ENCODE measurements around the gene LMX1B.
A peak's percentile ranks its signal among the peaks of the same experiment; 100 is the strongest.

Gene LMX1B

DNA sequence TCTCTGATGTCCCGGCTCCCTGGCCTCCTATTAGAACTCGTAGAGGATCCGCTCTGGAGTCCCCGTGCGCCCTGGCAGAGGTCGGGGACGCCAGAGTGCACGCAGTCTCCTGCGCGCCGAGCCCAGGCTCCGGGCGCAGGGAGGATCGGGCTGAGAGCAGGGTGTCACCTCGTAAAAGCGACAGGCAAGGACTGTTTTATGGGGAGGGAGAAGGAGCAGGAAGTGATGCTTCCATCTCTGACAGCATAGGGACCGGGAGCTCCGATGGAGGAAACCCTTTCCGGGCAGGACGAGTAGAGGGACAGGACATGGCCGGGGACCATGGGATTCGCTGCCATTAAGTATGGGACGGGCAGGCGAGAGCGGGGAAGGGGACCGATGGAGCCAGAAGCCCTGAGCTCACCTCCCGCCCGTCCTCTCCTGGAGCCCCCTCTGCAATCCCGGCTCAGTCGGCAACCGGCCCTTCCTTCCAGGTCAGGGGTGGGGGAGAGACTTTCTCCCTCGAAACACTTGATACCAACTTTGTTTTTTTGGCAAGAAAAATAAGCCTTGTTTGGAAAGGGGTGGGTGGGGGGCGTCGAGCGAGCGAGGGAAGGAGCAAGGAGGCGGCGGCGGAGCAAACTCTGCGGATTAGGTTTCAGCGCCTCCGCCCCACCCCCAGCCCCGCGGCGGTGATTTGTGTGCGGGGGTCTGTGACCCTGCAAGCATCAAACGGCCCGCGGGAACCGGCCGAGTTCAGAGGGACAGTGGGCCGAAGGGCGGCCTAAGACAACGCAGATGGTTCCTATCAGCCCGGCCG, 12.6 kb downstream of the LMX1B start:
- no peak for DNase-seq
- intact Hi-C loops (cut with DNase I), result no loop called here

DNA sequence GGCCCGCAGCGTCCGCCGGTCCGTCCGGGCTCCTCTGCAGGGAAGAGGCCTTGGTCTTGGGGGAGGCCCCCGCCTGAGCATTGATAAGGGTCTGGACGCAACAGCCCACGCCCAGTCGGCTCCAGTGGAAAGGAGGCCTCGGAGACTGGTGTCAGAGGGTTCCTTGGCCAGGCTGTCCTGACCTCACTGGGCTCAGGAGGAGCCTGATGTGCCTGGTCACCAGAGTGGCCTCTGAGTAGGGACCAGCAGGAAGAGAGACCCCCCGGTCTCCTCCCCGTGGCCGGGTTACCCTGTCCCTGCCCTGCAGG, 13.2 kb downstream of the LMX1B start:
- DNase-seq, result no peak
- intact Hi-C loops (cut with DNase I), result no loop called here

DNA sequence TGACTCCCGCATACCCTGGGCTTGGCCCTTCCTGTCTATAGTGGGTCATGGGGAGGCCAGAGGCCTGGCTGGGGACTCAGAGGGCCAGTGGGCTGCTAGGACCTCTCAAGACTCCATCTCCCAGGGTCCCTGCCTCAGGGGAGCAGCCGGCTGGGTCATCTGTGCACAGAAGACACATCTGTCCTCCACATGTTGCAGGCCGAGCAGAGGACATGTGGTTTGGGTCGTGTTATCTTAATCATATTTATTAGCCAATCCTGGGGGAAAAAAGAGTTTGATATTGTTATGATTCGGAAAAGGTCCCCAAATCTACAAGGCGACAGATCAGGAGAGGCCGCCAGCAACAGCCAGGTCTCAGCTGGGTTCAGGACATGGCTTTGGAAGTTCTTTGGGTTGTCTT, 14.4 kb downstream of the LMX1B start:
- intact Hi-C loops (cut with DNase I), result no loop called here
- DNase-seq, result no peak

DNA sequence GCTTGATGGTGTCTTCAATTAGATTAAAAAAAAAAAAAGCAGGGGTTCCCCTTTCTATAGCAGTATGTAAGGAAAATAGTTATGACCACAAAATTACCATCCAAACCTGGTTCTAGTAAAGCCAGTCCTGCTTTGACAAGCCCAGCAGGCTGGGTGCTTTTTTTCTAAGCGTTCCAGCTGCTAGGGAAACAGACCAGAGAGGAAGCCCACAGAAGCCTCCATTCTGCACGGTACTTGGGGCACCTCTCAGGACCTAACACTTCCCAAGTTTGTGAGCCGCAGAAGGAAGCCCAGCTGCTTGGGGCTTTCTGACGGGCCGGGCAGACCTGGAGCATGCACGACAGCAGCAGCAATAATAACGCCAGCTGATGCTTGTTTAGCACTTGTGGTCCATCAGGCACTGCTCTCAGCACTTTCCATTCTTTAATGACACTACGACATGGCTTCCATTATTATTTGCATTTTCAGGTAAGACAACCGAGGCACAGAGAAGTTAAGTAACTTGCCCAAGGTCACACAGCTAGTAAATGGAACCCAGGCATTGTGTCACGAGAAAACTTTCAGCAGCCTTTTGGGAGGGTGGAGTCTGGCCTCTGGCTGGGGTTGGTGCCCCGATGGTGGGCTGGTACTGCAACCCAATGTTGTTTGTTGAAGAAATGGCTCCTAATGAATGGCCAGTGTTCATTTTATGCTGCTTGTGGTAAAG, 15.4 kb downstream of the LMX1B start:
- no peak for DNase-seq
- intact Hi-C loops (cut with DNase I), result no loop called here

DNA sequence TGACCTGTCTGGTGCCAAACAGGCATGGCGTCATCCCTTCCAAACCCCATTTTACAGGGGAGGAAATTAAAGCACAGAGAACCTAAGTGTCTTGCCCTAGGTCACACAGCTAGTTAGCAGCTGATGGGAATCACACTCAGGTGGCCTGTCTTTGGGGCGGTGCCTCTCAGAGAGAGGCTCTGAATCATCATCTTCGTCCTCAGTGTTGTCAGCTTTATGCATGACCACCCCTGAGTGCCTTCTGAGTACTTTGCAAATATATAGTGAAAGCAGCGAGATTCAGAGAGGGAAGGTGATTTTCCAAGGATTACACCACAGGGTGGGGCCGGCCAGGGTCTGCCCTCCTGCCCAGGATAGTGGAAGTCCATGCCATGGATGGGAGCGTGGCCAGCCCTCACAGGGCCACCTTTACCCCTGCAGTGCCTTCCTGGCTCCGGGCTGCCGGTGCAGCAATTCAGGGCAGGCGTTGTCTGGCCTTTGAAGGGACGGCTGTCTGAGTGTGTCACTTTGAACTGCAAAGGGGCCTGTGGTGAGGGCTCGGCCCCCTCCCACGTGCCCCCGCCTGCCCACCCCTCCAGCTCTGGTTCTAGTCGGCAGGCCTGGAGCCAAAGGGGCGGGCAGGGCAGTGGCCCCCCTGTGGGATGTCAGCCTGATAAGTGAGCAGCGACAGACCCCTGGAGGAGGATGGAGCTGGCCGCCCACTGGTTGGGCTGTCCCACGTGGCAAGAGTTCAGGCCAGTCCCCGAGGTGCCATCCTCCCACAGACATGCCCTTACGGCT, 16.9 kb downstream of the LMX1B start:
- no peak for DNase-seq
- intact Hi-C loops (cut with DNase I), result no loop called here

DNA sequence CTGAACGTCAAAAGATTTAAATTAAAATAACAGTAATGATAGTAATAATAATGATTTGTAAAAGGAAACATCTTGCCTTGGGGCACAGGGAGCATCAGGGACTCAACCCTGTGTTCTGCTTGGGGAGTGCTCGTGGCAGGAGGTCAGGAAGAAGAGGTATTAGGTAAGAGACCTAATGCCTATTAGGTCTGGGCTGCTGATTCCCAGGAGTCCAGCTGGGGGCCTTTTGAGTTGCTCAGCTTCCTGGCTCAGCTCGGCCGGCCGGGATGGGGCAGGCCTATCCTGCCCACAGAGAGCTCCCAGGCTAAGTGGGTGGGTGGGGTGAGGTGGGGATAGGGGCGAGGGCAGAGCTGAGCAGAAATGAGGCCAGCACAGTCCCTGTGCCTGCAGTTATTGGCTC, 17.5 kb downstream of the LMX1B start:
- no peak for DNase-seq
- intact Hi-C loops (cut with DNase I), result no loop called here

DNA sequence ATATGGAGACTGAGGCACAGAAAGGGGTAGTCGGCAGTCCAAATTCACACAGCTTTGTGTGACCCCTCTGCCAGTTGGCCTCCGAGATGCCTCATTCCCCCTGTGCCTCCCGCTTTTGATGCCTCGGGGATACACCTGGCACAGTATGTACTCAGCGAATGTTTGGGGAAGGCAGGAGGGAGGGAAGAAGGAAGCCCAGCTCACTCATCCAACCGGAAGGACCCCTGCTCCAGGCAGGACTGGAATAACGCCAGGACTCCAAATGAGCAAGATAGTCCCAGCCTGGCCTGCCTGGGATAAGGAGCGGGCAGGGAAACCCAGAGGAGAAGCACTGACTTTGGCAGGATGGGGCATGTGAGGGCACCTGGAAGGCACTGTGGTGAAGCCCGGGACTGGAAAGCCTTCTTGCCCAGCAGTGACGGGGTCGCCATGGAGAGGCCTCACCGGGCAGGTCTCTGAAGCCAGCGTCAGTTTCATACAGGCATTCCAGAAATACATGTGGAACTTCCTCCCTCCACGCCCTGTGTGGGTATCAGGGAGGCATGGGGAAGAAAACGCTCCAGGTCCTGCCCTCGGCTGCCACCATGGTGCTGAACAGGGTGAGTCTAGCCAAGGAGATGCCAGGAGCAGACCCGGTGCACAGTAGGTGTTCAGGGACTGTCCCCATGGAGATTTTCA, 20.3 kb downstream of the LMX1B start:
- intact Hi-C loops (cut with DNase I), result no loop called here
- DNase-seq, result no peak

DNA sequence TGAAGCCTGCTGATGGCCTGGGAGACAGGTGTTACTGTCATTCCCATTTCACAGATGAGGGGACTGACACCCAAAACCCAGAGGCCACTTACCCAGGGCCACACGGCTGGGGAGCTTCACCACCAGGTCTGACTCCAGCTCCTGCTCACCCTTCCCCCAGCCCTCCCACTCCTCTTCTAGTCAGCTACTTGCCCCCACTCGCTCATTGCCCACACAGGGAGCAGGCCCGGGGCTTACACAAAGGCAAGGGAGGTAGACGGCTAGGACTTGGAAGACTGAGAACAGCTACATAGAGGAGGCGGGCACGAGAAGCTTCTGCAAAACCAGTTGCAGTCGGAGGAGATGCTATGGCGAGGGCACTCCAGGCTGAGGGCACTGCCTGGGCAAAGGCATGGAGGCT, 21.3 kb downstream of the LMX1B start:
- intact Hi-C loops (cut with DNase I), result no loop called here
- DNase-seq, result peak in 12 of 42 donors; percentile 11 to 57 (median 20)

DNA sequence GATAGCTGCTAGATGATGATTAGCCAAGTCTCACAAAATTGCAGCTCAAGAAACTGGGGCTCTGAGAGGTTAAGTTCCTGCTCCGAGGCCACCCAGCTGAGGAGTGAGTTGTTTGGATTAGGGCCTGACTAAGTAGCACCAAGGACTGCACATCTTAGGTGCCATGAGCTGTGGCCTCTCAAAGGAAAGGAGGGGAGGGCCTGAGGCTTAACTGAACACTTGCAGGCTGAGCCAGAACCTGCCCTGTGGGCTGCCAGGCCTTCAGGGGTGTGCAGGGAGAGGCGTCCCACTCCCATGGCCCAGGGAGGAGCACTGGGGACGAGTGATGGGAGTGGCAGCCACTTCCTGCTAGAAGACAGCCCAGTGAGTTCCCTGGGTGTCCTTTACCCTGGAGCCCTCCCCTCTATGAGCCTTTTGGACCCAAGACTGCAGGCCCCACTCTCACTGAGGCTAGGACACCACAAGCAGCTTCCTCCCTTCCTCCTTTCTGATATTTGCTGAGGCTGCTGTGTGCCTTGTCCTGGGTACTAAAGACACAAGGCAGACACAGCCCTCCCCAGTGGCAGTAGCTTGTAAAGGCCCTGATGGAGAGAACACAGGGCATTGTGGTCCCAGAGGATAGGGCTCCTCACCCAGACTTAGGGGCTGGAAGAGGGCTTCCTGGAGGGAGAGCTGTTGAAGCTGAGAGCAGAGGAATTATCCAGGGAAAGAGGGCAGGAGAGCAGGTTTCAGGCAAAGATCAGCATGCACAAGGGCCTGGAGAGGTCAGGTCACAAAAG, 22.1 kb downstream of the LMX1B start:
- DNase-seq, result no peak
- intact Hi-C loops (cut with DNase I), result no loop called here

DNA sequence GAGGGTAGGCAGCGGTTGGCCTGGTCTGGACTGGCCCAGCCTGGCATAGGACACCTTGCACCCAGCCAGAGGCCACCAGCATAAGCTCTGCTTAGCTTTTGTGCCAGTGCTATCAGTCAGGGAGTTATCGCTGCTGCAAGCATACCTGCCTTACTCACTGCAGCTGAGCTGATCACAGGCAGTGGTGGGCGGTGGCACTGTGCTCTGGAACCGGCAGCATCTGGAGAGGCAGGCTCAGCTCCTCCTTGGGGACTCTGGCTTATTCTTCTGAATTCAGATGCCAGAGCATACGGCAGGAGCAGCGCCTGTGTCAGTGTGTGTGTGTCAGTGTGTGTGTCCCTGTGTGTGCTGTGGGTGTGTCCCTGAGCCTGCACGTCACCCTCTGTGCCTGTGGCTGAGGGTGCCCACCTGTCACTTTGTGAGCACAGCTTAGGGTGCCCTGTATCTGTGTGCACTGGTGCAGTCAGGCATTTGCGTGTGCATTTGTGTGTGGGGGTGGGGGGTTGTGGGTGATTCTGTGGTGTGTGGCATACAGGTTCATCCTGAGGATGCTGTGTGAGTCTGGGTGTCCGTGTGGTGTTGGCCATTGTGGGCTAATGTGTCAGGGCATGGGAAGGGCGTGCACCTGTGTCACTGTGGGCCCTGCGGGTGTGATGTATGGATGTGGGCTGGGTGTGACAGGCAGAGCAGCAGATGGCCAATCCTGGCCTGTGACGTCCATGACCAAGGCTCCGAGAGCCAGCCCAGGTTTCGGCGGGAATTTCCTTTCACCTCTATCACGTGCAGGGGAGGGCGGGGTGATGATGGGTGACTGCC, 23.5 kb downstream of the LMX1B start:
- peak; percentile 22 to 95 (median 76) for DNase-seq
- intact Hi-C loops (cut with DNase I), result no loop called here

DNA sequence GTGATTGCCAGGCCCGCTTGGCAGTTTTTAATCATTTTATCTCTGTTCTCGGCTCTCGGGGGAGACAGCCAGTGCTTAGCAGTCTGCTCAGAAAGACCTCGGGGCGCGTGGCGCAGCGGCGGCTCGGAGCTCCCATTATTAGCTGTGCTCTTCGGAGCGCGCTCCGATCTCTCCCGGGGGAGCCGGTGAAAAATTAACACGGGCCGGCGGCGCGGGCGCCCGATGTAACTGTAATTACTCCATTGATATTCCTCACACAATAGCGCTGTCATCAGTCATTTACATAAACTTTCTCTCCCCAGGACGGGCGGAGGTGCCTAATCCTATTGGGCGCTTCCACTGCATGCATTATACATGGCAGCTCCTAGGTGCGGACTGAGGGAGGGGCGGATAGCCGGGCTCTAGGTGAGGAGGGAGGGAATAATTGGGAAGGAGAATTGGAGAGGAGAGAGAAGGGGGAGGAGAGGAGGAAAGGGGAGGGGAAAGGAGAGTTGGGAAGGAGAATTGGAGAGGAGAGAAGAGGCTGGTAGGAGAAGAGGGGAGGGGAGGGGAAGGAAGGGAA, 24.9 kb downstream of the LMX1B start:
- DNase-seq, result peak in 33 of 42 donors; percentile 10 to 64 (median 32)
- intact Hi-C loops (cut with DNase I), result no loop called here

DNA sequence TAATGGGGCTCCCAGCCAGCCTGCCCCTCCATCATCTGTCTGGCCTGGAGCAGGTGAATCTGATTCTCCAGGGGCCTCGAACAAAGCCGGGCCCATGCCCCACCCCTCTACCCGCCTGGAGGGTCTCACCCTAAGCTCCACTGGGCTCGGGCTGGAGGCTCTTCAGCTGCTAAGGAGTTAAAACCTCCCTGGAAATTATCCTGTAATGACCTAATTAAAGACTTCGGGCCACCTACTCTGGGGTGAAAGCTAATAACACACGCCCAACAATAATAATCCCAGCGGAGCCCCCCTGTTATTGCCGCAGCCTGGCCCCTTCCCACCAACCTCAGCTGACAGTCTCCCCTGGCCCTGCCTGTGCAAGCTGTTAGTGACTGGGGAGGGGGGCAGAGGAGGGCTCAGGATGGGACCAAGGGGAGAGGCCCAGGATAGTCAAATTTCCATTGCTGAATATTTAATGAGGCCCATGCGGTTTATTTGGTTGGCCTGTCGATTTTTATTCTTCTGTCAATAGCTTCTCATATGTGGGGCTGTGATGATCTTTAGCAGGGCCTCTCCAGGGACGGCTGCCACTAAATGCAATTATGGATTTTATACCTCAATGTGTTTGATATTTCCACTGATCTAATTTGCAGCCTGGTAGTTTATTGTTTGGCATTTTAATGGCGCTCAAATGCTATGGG, 25.7 kb downstream of the LMX1B start:
- no peak for DNase-seq
- intact Hi-C loops (cut with DNase I), result no loop called here

DNA sequence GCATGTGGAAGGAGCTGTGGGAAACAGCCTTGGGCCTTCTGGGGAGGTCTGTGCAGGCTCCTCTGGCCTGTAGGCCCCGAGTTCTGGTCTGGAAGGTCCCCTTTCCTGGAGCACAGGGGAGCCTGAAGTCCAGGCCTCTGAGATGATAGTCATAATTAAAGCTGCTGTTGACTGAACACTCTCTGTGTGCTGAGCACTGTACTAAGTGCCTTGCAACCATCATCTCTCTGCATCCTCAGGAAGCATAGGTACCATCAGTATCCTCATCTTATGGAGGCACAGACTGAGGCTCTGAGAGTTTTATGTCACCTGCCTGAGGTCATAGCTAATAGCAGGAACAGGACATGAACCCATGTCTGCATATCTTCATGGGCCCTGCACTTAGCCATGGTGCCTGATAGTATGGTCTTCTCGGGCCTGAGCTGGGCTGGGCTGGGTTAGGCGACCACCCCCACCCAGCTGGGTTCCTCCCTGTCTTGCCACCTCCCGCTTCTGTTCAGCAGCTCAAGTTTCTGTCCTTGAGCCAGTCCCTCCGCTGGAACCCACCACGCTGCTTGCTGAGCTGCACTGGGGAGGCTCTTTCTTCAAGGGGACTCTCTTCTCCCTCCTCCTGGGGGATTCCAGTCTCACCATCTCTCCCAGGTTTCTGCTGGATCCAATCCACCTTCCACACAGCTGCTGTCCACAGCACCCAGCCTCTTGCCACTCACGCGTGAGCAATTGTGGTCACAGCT, 27.6 kb downstream of the LMX1B start:
- intact Hi-C loops (cut with DNase I), result no loop called here
- no peak for DNase-seq

DNA sequence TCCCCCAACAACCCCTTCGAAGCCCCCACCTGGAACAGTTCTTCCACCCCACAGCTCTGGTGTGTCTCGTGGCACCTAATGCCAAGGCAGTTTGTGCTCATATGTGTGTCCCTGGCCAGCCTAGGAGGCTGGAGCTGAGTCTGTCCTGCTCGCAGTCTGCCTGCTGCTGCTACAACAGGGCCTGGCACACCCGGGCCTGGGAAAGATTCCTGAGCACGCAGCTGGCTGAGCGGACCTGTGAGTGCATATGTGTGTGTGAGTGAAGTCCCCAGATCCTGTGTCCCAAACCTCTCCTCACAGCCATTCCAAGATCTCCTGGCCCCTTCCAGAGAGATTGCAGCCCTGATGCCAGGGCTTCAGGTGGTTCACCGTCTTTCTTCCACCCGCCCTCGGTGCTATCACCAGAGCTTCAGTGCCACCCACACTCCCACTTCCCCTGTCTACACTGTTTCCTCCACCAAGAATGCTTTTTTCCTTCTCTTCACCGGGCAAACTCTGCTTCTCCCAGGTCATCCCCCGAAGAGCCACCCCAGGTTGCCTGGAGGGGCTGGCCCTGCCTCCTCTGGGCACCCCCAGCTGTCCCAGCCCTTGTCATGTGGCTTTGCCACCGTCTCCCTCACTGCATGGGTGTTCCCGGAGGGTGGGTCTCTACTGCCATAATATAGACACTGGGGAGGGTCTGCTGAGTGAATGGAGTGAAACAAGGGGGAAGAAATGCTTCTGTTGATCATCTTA, 28.4 kb downstream of the LMX1B start:
- intact Hi-C loops (cut with DNase I), result no loop called here

DNA sequence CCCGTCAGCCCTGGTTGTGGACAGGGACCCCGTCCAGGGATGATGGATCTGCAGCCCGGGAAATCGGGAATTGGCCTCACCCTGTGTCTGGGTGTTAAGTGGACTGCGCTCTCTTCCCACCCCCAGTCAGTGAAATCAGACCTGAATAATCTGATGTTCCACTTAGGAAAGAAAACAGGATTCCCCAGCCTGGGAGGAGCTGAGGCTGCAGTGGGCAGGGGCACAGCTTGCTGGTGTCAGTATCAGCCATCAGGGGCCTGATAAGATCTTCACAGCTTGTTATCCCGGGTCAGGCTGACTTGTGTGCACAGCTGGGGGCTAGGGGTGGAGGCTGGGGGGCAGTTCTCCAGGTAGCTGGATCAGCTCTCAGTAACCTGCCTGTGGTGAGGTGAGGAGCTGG, 29.1 kb downstream of the LMX1B start:
- intact Hi-C loops (cut with DNase I), result no loop called here
- DNase-seq, result no peak

More for the DNA sequence above, 28.4 kb downstream of the LMX1B start:
- DNase-seq, result peak in 2 of 42 donors; percentile 19 to 23

Data from head of caudate nucleus (tissue), 42 donors.